ENCODE results near the gene ORAI3. TPM values are rescaled to one million over a fixed set of nuclear protein-coding genes. Genes with fewer than 3 reads are reported as not detected.

The ORAI3 gene
- total and polyA plus RNA-seq, 2 of the 13 experiments (the other 11 are each of a cell fraction or from before 2014, with no cell fraction given): 11.4 to 32.0 TPM

- peak; percentile 32; the same call in 1 of the 2 replicates for TF ChIP-seq ARID5B (CRISPR knock-in tag; IDR thresholded peaks at IDR 0.05)
- TF ChIP-seq ZBTB33 (CRISPR knock-in tag; IDR thresholded peaks at IDR 0.05): 0 out of 2 replicates have a peak, but pooled peaks have one; percentile 10
- TF ChIP-seq ZNF713 (CRISPR knock-in tag; IDR thresholded peaks at IDR 0.05): no peak
- peak; percentile 54 for TF ChIP-seq DRAP1 (CRISPR knock-in tag; IDR thresholded peaks at IDR 0.05)
- no peak for TF ChIP-seq ZNF124 (CRISPR knock-in tag; IDR thresholded peaks at IDR 0.05)
- peak; percentile 78 for TF ChIP-seq MYC (CRISPR knock-in tag; IDR thresholded peaks at IDR 0.05; ENCODE audit: borderline replicate concordance)
- no peak for TF ChIP-seq SIN3B (IDR thresholded peaks at IDR 0.05; ENCODE audit: low read length)
- no peak for TF ChIP-seq FOXP4 (CRISPR knock-in tag; IDR thresholded peaks at IDR 0.05)
- TF ChIP-seq NFAT5 (CRISPR knock-in tag; IDR thresholded peaks at IDR 0.05): peak; percentile 74
- no peak for TF ChIP-seq HMG20A (CRISPR knock-in tag; IDR thresholded peaks at IDR 0.05; ENCODE audit: borderline replicate concordance)
Observed at GRCh38 chr16:30996985-30997724, 48.3 kb downstream of the ORAI3 start (continued).
